Measurements from ENCODE around the gene HGF.

DNA sequence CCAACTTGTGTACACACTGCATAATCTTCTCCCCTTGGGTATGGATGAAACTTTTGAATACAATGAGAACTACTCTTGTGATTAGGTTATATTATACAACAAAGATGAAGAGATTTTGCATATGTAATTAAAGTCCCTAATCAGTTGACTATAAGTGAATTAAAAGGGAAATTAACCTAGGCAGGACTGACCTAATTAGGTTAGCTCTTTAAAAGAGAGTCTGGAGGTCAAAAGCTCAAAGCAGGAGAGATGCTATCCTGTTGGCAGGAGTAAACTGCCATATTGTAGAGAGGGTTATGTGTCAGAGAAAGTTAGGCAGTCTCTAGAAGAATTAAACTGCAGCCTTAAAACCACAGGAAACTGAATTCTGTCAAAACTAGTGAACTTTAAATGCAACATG, 29.4 kb downstream of the HGF start:
- TF ChIP-seq, protein P1, sequence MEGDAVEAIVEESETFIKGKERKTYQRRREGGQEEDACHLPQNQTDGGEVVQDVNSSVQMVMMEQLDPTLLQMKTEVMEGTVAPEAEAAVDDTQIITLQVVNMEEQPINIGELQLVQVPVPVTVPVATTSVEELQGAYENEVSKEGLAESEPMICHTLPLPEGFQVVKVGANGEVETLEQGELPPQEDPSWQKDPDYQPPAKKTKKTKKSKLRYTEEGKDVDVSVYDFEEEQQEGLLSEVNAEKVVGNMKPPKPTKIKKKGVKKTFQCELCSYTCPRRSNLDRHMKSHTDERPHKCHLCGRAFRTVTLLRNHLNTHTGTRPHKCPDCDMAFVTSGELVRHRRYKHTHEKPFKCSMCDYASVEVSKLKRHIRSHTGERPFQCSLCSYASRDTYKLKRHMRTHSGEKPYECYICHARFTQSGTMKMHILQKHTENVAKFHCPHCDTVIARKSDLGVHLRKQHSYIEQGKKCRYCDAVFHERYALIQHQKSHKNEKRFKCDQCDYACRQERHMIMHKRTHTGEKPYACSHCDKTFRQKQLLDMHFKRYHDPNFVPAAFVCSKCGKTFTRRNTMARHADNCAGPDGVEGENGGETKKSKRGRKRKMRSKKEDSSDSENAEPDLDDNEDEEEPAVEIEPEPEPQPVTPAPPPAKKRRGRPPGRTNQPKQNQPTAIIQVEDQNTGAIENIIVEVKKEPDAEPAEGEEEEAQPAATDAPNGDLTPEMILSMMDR (IDR thresholded peaks at IDR 0.05; ENCODE audit: insufficient read depth, low read length), result no peak
- TF ChIP-seq POLR2AphosphoS5 (IDR thresholded peaks at IDR 0.05; ENCODE audit: low read depth), result no peak

Data from HL-60 (cell line).